ENCODE data around the gene TBC1D22B.
"Not testable (repeated sequence)": the region's sequence is repeated elsewhere in the genome, so short reads cannot be mapped to it uniquely, and the experiment has no call there.

TBC1D22B gene

GRCh38 chr6:37324131-37325033, 66.8 kb downstream of the TBC1D22B start:
- peak; percentile 48 for DNase-seq

DNA sequence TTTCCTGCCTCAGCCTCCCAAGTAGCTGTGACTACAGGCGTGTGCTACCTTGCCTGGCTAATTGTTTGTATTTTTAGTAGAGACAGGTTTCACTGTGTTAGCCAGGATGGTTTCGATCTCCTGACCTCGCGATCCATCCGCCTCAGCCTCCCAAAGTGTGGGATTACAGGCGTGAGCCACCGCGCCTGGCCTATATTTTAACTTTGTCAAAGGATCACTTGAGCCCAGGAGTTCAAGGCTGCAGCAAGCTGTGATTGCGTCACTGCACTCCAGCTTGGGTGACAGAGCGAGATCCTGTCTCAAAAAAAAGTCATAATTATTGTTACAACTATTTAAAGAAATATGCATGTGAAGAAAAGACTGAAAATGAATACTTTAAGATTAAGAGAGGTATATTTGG, 72.8 kb downstream of the TBC1D22B start:
- DNase-seq = not testable (repeated sequence)

DNA sequence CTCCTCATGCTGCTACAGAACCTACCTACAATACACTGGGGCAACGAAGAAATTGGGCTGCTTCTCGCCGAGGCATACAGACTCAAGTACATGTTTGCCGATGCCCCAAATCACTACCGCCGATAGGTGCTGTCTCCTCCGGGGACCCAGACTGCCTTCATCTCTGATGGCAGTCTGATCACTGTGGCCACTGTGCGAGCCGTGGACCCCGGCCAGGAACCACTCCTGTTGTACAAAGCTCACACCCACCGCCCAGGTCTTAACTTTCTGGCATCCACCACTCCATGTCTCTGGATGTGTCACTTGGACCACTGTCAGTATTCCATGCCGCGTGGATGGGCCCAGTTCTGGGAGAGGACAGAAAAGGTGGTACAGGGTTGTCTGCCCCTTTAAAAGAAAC, 73.5 kb downstream of the TBC1D22B start:
- DNase-seq = no peak

DNA sequence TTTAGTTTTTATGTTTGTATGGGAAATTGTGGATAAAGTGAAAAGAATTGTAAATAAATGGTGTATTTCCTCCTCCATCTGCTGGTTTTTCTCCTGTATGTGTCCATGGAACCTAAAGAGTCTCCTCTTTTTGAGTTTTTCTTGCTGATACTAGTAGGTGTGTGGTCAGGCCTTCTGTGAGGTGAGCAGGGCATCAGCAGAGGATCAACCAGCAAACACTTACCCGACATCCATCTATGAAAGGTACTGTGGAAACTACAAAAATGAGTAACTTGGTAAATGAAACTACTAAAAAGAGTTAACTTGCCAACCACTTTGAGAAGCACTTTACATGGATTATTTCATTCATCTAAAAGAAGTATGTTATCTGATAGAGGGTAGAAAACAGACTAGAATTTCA, 75.3 kb downstream of the TBC1D22B start:
- no peak for DNase-seq

- DNase-seq = no peak
Measured at GRCh38 chr6:37334047-37334446, 76.5 kb downstream of the TBC1D22B start.

- DNase-seq = not testable (repeated sequence)
Measured at GRCh38 chr6:37338317-37338716, 80.7 kb downstream of the TBC1D22B start.

- no peak for DNase-seq
Measured at GRCh38 chr6:37338745-37339255, 81.2 kb downstream of the TBC1D22B start.

DNA sequence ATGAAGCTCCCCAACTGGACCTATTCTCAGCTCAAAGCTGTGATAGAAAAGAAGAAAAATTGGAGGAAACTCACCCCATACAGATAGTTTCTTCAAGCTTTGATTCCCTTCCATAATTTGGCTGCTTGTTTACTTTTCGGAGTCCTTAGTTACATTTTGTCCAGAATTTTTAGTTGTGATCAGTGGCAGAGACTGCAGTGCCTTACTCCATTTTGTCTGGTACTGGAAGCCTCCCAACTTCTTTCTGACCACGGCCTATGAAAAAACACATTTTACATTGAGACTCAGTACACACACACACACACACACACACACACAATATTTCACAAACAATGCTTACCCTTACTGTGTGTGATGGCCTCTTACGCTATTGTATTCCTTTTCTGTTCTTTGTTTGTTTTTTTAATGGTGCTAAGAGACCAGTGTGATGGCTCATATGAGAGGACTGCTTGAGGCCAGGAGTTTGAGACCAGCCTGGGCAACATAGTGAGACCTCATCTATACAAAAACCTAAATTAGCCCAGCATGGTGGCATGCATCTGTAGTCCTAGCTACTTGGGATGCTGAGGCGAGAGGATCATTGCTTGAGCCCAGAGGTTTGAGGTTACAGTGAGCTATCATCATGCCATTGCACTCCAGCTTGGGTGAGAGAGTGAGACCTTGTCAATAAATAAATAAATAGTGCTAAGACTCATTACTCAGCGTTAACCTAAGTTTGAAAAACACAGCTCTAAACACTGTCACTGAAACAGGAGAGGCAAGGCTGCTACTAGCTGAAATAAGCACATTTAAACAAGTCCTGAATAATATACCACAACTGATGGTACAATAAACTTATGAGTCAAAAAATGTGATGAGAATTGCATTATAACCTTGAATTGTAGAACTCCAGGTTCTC, 82.4 kb downstream of the TBC1D22B start:
- no peak for DNase-seq

- DNase-seq = no peak
Measured at GRCh38 chr6:37340639-37340943, 83.0 kb downstream of the TBC1D22B start.

DNA sequence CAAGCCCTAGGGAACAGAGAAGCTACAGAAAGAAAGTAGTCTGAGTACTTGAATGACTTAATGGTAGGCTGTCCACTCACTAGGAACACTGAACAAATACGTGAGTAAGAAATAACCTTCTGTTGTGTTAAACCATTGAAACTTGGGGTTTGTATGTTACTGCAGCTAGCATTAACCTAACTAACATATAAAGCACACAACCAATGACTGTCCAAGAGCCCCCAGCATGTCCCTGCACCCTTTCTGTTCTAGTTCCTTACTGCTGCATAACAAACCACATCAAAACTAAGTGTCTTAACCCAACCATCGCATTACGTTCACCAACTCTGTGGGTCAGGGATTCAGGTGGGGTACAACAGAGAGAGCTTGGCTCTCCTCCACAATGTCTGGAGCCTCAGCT, 85.7 kb downstream of the TBC1D22B start:
- DNase-seq = no peak

- no peak for DNase-seq
Measured at GRCh38 chr6:37344308-37344707, 86.7 kb downstream of the TBC1D22B start.

DNA sequence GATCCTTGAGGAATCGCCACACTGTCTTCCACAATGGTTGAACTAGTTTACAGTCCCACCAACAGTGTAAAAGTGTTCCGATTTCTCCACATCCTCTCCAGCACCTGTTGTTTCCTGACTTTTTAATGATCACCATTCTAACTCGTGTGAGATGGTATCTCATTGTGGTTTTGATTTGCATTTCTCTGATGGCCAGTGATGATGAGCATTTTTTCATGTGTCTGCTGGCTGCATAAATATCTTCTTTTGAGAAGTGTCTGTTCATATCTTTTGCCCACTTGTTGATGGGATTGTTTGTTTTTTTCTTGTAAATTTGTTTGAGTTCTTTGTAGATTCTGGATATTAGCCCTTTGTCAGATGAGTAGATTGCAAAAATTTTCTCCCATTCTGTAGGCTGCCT, 88.2 kb downstream of the TBC1D22B start:
- not testable (repeated sequence) for DNase-seq

DNA sequence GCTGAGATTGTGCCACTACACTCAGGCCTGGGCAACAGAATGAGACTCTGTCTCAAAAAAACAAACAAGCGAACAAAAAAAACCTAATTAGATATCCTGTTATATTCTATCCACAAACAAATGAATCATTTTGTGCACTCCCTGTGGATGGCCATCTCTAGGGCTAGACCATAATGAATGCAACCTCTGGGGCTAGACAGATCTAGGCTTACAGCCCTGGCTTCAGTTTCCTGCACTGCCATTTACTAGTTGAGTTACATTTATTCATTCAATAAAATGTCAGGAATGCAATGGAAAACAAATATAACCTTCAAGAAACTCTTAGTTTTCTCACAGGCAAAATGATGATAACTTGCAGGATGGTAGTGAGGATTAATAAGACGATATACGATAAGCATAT, 89.6 kb downstream of the TBC1D22B start:
- DNase-seq = no peak

DNA sequence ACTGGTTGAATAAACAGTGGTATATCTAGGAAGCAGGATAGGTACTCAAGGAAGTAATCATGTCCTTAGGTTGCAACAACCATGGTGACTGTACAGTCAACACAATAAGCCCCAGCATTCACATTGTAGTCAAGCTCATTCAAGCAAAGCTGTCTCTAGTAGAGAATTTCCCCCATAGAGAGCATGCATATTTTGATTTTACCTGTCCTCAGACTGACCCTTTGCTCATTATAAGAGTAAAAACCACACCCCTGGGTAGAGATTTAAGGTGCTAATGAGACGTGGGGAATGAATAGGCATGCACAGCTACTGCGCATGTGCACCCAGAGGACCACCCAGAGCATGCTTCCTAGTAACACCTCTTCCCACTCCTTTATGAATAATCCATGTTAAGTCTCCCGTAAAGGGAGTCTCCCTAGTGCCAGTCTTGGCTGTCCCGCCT, 90.1 kb downstream of the TBC1D22B start:
- no peak for DNase-seq

DNA sequence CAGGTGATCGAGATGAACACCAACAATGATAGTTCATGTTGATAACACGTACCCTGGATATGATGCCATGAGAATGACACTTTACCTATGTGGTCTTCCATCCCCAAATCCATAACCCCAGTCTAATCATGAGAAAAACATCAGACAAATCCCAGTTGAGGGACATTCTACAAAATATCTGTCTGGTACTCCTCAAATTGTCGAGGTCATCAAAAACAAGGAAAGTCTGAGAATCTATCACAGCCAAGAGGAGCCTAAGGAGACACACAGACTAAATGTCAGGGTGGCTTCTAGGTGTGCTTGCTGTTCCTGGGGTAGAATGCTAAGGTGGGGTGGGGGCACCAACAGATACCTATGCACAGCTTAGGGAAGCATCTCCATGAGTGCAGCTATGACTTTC, 93.5 kb downstream of the TBC1D22B start:
- DNase-seq = no peak

DNA sequence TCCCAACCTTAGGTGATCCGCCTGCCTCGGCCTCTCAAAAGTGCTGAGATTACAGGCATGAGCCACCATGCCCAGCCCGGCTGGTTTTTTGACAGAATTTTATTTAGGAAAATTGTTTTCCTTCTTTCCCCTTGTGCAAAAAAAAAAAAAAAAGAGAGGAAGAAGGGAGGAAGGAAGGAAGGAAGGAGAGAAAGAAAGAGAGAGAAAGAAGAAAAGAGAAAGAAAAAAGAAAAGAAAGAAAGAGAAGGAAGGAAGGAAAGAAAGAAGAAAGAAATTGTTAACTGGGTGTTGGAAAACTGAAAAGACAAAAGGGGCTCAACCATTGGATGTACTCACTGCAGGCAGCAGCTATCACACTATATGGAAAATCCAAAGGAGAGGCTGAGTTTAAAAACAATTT, 94.8 kb downstream of the TBC1D22B start:
- no peak for DNase-seq

DNA sequence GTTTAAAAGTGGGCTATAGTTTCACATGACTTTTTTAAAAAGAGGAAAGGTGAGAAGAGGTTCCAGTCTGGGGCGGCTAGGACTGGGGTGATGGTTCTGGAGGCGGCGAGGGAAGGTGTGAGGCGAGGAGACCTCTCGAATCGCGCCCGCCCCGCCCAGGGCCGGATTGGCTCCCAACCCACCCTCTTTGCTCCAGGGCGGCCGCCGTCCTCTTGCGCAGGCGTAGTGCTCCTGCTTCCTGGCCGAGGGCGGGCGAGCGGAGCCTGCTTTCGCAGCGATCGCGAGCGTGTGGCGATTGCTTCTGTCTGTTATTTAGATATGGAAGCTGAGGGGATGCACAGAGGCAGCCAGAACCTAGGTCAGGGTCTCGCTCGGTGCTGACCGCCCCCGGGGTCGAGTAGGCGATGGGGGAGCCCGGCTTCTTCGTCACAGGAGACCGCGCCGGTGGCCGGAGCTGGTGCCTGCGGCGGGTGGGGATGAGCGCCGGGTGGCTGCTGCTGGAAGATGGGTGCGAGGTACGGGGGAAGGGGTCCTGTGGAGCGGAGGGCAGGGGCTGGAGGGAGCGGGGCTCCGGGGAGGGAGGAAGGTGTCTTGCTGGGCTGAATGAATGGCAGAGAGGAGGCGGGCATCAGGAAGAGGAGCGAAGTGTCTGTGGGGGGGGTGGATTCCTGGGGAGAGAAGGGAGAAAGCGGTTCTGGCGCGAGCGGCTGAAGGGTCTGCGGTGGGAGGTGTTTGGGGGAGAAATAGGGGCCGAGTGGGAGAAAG, 96.4 kb downstream of the TBC1D22B start, which contains the start of gene RNF8:
TSS of gene RNF8 (plus strand) at position 223 of the 765 bp plus-strand sequence. CDS start at position 405, 182 bp downstream.
- DNase-seq = peak; percentile 82

DNA sequence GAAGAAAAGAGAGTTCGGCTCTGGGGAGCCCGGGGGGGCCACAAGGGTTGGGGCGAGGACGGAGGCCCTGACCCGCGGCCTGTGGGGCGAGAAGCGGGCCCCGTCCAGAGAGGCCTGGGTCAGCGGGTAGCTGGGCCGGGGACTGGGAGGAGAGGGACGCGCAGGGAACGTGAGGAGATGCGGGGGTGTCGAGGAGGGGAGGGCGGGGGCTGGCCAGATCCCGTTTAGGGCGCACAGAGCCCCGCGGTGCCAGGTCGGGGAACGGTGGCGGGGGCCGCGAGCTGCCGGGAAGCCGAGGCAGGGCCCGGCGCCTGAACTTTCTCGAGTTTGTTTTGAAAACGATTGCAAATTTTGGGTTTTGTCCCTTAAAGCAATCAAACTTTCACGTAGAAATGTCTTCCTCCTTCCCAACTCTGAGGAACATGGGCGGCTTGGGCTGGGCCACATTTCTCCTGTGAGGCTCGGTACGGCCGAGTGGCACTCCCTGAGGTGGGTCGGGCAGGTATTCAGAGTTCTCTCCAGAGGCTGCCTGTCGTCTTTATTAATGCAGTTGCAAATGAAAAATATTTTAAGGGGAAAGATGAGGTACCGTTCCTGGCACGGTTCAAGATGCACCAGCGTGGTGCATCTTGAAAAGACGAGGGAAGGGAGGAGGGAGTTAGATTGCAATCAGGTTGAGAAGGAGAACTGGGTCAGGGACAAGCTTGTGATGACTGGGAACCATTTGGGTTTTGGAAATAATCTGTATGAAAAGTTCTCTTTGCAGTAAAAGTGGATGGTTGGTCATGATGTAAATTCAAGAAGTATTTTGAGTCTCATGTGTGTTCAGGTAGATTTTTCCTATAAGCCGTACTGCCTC, 97.2 kb downstream of the TBC1D22B start:
- DNase-seq = peak; percentile 6

- no peak for DNase-seq
Measured at GRCh38 chr6:37357288-37357687, 99.7 kb downstream of the TBC1D22B start.

DNA sequence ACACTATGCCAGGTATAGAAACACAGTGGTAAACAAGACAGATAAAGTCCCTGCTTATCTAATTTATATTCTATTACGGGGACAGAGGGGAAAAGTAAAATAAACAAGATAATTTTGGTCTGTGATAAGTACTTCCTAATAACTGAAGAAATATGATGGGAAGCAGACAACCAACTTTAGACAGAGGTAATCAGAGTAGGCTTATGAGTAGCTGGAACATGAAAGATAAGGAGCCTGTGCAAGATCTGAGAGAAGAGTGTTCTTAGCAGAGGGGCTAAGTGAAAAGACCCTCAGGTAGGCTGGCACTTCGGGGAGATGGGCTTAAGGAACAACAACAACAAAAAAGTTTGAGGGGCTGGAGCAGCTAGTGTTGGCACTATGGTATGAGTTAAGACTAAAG, 100.3 kb downstream of the TBC1D22B start:
- no peak for DNase-seq

DNA sequence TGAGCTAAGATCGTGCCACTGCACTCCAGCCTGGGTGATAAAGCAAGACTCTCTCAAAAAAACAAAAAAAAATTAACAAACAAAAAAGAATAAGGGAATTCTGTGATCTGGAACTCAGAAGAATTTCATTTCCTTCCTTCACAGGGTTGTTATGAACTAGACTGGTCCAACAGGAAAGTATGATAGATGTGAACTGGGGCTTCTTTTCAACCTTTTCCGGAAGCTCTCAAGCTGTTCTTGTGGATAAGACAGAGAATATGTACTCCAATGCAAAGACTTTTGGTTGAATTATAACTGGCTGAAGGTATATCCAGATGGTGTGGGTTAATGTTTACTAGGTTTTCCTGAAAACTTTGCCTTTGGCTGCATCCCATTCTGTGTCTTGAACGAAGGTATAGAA, 101.5 kb downstream of the TBC1D22B start:
- no peak for DNase-seq

All from fibroblast of skin of right quadriceps (primary cell).